Hindlimb muscle (tissue), 1 donor: ENCODE results near the gene CAPN13. TPM values are rescaled to one million over a fixed set of nuclear protein-coding genes. Genes with fewer than 3 reads are reported as not detected.

Experiments used
- DNase-seq: peaks from one replicate; pipeline ENCODE4 v3.0.0-alpha.2; 2013
- polyA plus RNA-seq: library from polyadenylated mRNA; unstranded; fragments of 120-200 nt; gene quantifications from one replicate; pipeline ENCODE4 v1.2.1, GENCODE V29; 2013; ENCODE audit not compliant: insufficient read length

The CAPN13 gene
- polyA plus RNA-seq, 1 donor, result 0.31 TPM

DNA sequence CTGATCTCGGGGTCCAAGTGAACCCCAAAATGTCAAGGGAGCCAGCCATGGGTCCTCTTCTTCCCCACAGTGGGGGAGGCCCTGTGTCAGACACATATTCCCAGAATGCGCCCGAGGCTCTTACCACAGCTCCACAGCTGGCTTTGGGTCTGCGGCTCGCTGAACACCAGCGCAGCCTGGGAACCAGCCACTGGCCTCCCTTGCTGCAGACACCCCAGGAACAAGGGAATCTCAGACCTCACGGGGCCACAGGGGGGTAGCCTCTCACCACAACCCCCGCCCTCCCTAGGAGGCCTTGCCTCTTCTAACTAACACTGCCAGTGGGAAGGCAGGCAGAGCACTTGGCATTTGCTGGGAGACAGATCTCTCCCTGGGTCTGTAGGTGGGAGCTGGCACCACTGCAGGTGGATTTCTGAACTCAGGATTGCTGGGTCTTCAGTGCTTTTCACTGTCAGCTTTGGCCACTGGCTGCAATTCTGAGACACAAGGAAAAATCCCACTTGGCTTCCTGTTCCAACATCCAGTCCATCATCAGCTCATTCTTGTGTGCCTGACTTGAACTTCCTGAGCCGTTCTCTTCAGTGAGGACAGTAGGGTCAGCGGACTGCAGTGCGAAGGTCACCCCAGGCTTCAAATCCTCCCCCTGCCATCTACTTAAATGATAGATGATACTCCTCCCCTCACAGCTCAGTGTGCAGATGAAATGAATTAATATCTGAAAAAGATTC is 128.7 kb downstream of the CAPN13 start:
- DNase-seq, result no peak

DNA sequence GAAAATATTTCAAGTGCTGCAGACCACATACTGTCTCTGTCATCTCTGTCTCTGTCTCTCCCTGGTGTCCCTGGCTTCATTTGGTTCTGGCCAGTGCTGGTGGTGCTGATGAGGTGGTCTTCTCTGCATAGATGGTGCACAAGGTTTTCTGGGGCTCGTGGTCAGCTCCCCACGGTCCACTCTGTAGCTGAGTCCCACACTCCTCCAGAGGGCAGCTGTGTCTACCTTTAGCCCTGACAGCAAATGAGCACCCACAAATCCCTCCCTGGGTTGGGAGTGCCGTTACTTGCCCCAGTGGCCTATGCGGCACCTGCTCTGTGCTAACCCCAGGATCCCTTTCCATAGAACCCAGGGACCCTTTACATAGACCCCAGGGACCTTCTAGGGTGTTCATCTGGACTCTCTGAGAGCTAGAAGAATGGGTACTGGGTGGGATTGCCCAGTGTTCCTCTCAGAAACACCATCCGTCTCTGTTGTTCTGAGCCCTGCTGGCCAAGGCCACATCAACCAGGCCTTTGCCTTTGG is 129.3 kb downstream of the CAPN13 start:
- DNase-seq, result no peak

DNA sequence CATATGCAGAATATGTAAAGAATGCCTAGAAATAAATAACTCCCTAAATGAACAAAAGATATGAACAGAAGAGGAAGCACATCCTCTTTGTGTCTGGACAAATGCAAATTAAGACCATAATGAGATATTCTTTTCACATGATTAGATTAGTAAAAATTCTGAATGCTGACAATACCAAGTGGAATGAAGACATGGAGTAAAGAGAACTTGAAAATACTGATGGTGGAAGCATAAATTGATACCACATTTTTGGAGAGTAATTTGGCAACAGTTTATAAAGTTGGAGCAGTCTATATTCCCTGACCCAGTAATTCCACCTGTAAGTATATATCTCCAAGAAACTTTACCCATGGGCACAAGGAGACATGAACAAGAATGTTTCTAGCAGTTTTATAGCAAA is 130.0 kb downstream of the CAPN13 start:
- DNase-seq, result no peak

DNA sequence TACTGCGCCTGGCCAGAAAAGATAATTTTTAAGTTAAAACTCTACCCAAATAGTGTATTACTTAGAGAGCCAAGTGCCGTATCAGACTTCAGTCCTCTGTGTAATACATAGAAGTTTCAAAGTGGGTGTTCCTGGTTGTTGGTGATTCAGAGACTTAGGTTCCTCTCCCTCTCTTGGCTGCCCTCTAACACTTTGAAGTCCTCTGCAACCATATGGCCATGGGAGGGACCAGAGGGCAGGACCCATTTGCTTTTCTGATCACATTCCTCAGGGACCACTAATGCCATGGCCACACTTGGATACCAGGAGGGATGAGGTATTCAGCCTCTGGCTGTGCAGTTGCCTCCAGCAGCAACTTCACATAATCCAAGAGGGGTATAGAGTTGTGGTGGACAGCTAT is 131.5 kb downstream of the CAPN13 start:
- no peak for DNase-seq

DNA sequence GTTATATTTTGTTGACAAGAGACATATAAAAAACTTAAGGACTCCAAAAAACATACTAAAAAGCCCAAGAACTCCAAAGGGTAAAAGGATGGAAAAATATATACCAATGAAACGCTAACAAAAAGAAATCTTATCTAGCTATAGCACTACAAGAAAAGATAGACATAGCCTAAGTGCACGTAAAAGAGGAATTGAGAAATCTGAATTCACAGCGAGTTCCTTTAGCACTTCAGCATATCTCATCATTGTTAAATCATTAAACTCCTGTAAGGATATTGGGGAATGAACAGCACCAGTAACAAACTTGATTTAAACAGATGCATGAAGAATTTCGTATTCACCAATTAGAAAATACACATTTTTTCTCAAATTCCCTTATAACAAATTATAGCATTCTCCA is 134.1 kb downstream of the CAPN13 start:
- DNase-seq, result no peak
